Activated CD4-positive, alpha-beta T cell treated with anti-CD3 and anti-CD28 coated beads for 36 hours (primary cell): ENCODE measurements around the gene ARMCX6. TPM values are rescaled to one million over a fixed set of nuclear protein-coding genes. Genes with fewer than 3 reads are reported as not detected.
"Not testable (repeated sequence)": the region's sequence is repeated elsewhere in the genome, so short reads cannot be mapped to it uniquely, and the experiment has no call there.

Experiments used
- ATAC-seq: fragments of 200-7000 bp; cut with Tn5 transposase; one replicate; pipeline ENCODE4 v1.10.0; 2021; ENCODE audit warnings: mild to moderate bottlenecking, moderate library complexity
- CTCF ChIA-PET: fragments of 350-600 bp; sonication (Branson Sonifier 250); formaldehyde crosslinking; loops from one replicate; lab custom pipeline; 2021; ENCODE audit warnings: antibody characterized with exemption; lab: Charles Lee
- POLR2A ChIA-PET: fragments of 350-600 bp; sonication (Branson Sonifier 250); formaldehyde crosslinking; loops from one replicate; lab custom pipeline; 2021; ENCODE audit warnings: antibody characterized with exemption, inconsistent platforms; lab: Charles Lee
- DNase-seq: peaks from one replicate; pipeline ENCODE4 v3.0.0-alpha.2; 2020
- H3K27ac Mint-ChIP-seq: one replicate; pipeline ENCODE4 v1.8.0; 2021; ENCODE audit warnings: mixed read lengths
- H3K27me3 Mint-ChIP-seq: one replicate; pipeline ENCODE4 v1.8.0; 2021; ENCODE audit warnings: mixed read lengths
- H3K36me3 Mint-ChIP-seq: one replicate; pipeline ENCODE4 v1.8.0; 2021; ENCODE audit warnings: low read depth, mixed read lengths
- H3K4me1 Mint-ChIP-seq: one replicate; pipeline ENCODE4 v1.8.0; 2021; ENCODE audit warnings: mixed read lengths
- H3K4me3 Mint-ChIP-seq: one replicate; pipeline ENCODE4 v1.8.0; 2021; ENCODE audit warnings: mild to moderate bottlenecking, moderate library complexity, mixed read lengths
- H3K9me3 Mint-ChIP-seq: one replicate; pipeline ENCODE4 v1.8.0; 2021; ENCODE audit warnings: low read depth, mixed read lengths
- intact Hi-C, 2 experiments: fragments of 100-400 bp; cut with DNase I in 1 of 2; cut with micrococcal nuclease in 1 of 2; formaldehyde crosslinking; loops; one replicate each; pipeline versions ENCODE4 v1.14.2 to v1.15.1; 2022 to 2024; cut with DNase I, micrococcal nuclease
- total RNA-seq, 2 experiments: library from RNA; stranded (reverse); gene quantifications; one replicate each; pipeline ENCODE4 v1.2.3, GENCODE V29; 2021

ARMCX6 gene
- total RNA-seq, 2 experiments from 2014 or later, result 40.2 to 56.0 TPM

DNA sequence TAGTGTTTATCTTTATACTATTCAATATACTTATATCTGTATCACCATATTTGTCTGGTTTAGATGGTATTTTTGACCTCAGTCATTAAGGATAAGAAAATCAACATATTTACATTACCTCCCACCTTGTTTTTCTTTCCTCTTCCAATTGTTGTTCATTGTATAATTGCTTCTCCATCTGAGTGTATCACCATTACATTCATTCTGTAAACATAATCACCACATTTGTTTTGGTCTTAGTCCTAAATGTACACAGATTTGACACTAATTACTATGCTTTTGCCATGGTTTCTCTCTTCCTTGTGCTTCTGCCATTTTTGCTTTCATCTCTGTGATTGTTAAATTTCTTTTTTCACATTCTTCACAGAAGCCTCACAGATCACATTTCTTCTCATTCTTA is 12.7 kb downstream of the ARMCX6 start:
- Mint-ChIP-seq H3K4me3 (no peak overlapping the region), H3K27me3 (no peaks in the 10 kb centered on the region), H3K4me1 (no peaks in the 10 kb centered on the region), H3K9me3 (no peaks in the 10 kb centered on the region), H3K36me3 (no peaks in the 10 kb centered on the region), H3K27ac (no peak overlapping the region)
- CTCF ChIA-PET, result interaction anchor here (1.1 kb wide), 1 partner anchor 8 kb away, joined by 6 read pairs; no protein-coding TSS in a partner anchor
- POLR2A ChIA-PET, result no interaction called here
- intact Hi-C loops, result no loop called here
- DNase-seq (no peak), ATAC-seq (no peak)

DNA sequence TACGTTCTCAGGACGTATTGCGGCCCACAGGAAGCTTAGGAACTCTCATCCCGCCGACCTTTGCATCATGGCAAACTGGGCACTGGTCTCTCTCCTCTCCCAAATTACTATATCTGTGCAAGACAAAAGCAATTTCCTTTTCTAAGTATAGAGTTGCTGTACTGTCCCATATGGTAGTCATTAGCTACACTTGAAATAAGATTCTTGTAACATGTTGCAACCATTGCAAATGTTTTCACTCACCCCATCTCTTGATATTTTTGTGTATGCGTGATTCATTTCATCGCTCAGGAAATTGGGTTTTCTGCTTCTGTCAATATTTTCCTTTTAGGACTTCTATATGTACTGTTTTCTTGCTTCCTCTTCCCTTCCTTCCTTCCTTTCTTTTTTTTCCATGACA is 15.7 kb downstream of the ARMCX6 start:
- no peaks in the 10 kb centered on the region for H3K4me1 Mint-ChIP-seq
- DNase-seq (no peak), ATAC-seq (no peak)
- ChIA-PET CTCF (interaction anchor here (0.7 kb wide), 1 partner anchor 1354 kb away, joined by 3 read pairs; no protein-coding TSS in a partner anchor), POLR2A (no interaction called here)
- intact Hi-C loops, result no loop called here
- H3K36me3 Mint-ChIP-seq, result no peaks in the 10 kb centered on the region
- no peaks in the 10 kb centered on the region for H3K9me3 Mint-ChIP-seq
- H3K4me3 Mint-ChIP-seq, result no peak overlapping the region
- H3K27ac Mint-ChIP-seq, result no peak overlapping the region
- peaks cover under 1% of the 10 kb centered on the region for H3K27me3 Mint-ChIP-seq

DNA sequence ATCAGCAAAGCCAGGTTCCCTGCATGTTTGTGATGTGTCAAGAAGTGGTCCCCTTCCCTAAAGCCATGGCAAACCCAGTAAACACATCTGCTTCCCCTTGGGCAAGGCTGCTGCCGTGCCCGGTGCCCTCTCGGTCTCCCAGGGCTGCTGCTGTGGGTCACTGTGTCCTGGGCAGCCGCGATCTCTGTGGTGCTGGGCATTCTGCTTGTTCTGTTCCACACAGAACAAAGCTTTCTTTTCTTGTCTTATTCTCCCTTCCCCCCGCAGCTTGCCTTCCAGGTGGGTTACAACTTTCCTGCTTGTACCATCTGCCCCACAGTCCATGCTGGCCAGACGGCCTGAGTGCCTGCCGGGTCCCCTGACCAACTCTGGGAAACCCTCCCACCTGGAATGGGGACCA is 18.2 kb downstream of the ARMCX6 start:
- CTCF ChIA-PET, H3K27ac Mint-ChIP-seq, H3K36me3 Mint-ChIP-seq, H3K4me3 Mint-ChIP-seq, H3K27me3 Mint-ChIP-seq, H3K4me1 Mint-ChIP-seq, DNase-seq, POLR2A ChIA-PET, H3K9me3 Mint-ChIP-seq, ATAC-seq: not testable (repeated sequence)
- intact Hi-C loops, result loop anchor here (5.0 kb wide), 5 partner anchors 158 to 488 kb away; no protein-coding TSS in a partner anchor

DNA sequence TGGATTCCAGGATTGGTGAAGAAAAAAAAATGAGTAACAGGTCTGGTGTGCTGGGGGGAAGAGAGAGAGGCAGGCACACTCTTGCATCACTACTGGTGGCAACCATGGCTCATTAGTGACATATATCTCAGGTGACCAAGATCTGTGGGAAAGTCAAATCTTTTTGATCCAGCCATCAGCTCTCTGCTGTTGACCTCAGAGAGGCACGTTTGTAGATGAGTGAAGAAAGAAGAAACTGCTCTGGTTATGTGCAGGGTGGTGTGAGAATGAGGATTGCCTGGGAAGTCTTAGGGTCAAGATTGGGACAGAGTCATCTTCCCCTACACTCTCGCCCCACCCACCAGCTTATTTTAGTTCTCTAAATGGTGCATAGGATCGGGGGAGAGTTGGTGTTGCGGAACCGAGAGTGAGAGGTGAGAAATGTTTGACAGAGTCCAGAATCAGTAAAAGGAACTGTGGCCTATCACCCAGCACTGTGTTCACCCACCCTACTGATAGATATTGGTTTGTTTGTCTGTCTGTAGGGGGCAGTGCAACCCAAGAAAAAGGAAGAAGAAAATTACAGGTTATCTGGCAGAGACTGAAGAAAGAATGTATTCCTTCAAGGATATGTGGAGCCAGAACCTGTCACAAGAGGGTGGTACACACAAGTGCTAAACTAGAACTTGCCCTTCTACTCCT is 21.9 kb downstream of the ARMCX6 start:
- no peak overlapping the region for H3K27ac Mint-ChIP-seq
- CTCF ChIA-PET, result interaction anchor here (0.7 to 1.0 kb wide), 2 partner anchors 20 to 223 kb away, joined by 3 to 4 read pairs; no protein-coding TSS in a partner anchor
- POLR2A ChIA-PET, result no interaction called here

More for the DNA sequence above, 21.9 kb downstream of the ARMCX6 start:
- intact Hi-C loops, result loop anchor here (5.0 kb wide), 5 partner anchors 161 to 491 kb away; no protein-coding TSS in a partner anchor
- H3K9me3 Mint-ChIP-seq, result no peaks in the 10 kb centered on the region
- peak; percentile 26 for DNase-seq
- peaks cover 11% of the 10 kb centered on the region for H3K27me3 Mint-ChIP-seq
- no peaks in the 10 kb centered on the region for H3K36me3 Mint-ChIP-seq
- H3K4me3 Mint-ChIP-seq, result no peak overlapping the region
- ATAC-seq, result peak; percentile 76
- H3K4me1 Mint-ChIP-seq, result no peaks in the 10 kb centered on the region

Other genes starting within 250 kb of the ARMCX6 start
- not detected for gene BTK, start 231.8 kb downstream of the ARMCX6 start, total RNA-seq
- 100 to 1,000 TPM; 340 to 709 TPM for gene RPL36A, start 227.0 kb downstream of the ARMCX6 start, total RNA-seq
- 10 to 100 TPM; 32.6 to 42.2 TPM for gene GLA, start 210.1 kb downstream of the ARMCX6 start, total RNA-seq
- gene HNRNPH2, start 209.8 kb downstream of the ARMCX6 start, total RNA-seq, result 10 to 100 TPM; 18.6 to 26.9 TPM
- gene ARMCX4, start 132.5 kb downstream of the ARMCX6 start, total RNA-seq, result 1 to 10 TPM; 5.6 to 6.0 TPM
- gene ARMCX1, start 67.5 kb downstream of the ARMCX6 start, total RNA-seq, result 1 to 10 TPM; 1.9 to 2.6 TPM
- 10 to 100 TPM; 21.5 to 37.3 TPM for gene ARMCX3, start 5.2 kb upstream of the ARMCX6 start, total RNA-seq
- gene ARMCX2, start 41.9 kb upstream of the ARMCX6 start, total RNA-seq, result 10 to 100 TPM; 11.0 to 13.6 TPM